Measurements from ENCODE around the gene B4GAT1.
"Not testable (repeated sequence)": the region's sequence is repeated elsewhere in the genome, so short reads cannot be mapped to it uniquely, and the experiment has no call there.

B4GAT1 gene

DNA sequence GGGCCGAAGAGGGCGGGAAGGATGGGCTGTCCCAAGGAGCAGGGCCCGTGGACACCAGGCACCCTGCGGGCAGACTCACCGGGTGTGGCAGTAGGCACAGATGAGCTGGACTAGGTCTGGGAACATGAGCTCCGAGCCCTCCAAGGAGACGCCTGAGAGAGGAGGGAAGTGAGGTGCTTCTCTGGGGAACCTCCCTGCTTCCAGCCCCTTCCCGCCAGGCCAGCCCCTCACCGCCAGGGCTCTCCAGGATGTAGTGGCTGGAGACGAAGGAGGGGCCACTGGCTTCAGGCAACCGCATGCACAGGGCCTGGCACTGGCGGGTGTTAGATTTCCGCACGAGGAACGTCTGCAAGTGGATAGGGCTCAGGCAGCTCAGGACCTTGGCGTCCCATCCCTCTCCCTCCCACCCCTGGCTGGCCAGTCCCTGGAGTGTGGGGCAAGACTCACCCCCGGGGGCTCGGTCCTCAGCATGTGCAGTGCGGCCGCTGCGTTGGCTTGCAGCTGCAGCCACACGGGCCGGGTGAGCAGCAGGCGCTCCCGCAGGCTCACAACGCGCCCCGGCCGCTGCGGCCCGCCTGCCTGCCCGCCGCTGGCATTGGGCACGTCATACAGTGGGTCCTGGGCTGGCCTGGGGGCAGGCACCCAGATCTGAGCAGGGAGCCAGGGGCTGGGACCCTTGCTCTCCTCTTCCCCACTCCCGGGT is 11.7 kb downstream of the B4GAT1 start:
- no peak for DNase-seq

DNA sequence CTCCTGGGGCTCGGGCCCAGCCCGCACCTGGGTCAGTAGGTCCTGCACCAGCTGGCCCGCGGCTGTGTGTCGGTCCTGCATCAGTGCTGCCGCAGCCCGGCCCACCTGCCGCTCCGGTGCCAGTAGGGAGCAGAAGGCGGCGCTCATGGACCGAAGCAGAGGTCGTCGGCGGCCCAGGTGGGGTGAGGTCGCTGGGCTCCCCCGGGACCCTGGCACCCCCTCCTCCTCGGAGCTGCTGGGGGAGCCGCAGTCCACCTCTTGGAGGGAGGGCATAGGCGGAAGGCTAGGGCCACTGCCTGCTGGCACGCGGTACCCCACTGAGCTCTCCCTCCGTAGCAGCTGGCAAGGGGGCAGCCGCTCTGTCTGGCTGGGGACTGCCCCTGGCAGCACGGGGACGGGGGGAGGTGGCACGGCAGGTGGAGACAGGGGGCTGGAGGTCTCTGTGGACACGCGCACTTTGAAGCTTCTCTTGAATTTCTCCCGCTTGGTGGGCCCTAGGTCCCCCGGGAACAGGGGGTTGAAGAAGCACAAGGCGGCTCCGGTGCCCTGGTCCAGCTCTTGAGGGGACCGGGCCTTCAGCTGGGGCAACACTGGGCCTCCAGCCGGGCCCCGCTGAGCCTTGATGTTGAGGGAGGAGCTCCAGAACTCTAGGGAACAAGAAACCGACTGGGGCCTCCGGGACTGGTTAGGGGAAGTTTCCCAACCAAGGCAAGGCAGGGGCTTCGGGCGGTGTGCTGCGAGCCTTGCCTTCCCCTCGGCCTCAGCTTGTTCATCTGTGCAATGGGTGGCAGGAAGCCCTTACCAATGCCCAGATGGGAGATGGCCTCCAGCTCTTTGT is 12.6 kb downstream of the B4GAT1 start:
- no peak for DNase-seq

GRCh38 chr11:66333896-66334604 is 13.4 kb downstream of the B4GAT1 start:
- DNase-seq = no peak

GRCh38 chr11:66333220-66333877 is 14.1 kb downstream of the B4GAT1 start:
- no peak for DNase-seq

GRCh38 chr11:66332371-66333219 is 14.8 kb downstream of the B4GAT1 start:
- DNase-seq = no peak

GRCh38 chr11:66331542-66332370 is 15.7 kb downstream of the B4GAT1 start:
- no peak for DNase-seq

GRCh38 chr11:66330931-66331330 is 16.5 kb downstream of the B4GAT1 start:
- no peak for DNase-seq

GRCh38 chr11:66329165-66329673 is 18.2 kb downstream of the B4GAT1 start:
- DNase-seq = no peak

DNA sequence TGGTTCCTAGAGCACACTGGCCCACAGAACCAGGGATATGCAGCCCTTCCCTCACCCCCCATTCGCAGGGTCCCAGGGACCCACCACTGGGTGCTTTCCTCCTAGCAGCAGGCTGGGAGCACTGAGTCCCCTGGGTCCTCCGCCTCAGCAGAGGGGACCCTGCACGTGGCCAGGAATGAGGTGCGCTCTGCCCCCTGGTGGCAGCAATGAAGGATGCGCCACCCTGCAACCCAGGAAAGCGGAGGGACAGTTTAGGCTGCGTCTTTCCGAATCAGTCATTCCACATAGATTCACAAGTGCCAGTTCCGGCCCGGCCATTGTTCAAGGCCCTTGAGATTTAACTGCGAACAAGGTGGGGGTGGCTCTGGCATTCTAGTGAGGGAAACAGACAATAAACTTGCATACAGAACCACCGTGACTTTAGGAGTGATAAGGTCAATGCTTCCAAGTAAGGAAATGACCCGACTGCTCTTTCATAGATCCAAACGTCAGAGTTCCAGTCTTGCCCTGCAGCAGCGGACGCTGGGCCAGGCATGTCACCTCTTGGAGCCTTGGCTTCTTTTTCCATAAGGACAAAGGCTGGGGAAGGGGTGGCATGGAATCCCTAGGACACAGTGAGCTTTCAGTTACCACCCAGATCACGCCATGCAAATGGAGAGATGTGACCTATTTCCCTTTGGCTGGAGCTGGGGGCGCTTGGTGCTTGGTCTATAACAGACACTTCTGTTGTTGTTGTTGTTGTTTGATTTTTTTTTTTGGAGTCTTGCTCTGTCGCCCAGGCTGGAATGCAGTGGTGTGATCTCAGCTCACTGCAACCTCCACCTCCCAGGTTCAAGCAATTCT is 18.9 kb downstream of the B4GAT1 start:
- DNase-seq = peak; percentile 89

GRCh38 chr11:66328031-66328301 is 19.5 kb downstream of the B4GAT1 start:
- DNase-seq = no peak

DNA sequence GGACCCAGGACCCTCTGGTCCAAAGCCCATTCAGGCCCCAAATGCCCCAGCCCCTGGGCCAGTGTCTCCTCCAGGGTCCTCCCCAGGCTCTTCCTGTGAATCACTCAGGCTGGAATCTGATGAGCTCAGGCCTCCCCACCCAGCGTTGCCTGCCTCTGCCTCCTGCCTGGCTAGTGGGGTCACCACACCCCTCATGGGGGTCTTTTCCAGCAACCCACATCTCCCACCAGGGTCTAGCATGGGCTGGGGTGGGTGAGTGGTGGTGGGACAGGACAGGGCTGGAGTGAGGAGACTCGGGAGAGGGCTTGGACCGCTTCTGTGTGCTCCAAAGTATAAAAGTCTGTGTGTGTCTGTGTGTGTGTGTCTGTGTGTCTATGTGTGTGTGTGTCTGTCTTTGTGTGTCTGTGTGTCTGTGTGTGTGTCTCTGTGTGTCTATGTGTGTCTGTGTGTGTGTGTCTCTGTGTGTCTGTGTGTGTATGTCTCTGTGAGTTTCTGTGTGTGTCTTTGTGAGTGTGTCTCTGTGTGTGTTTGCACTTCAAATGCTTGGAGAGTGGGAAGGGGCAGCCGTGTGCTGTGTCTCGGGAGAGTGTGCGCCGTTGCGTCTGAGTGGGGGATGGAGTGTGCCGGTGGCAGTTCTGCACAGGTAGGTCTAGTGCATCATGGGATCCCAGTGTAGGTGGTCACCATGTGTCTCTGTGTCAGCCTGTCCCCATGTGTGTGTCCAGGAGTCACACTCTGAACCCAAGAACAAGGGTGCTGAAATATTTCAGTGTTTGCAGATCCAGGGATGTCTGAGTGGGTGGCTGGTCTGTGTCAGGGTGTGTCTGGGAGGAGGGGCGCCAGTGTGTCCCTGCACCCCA is 20.0 kb downstream of the B4GAT1 start:
- no peak for DNase-seq

GRCh38 chr11:66326261-66327111 is 20.9 kb downstream of the B4GAT1 start:
- DNase-seq = no peak

- no peak for DNase-seq
Observed at GRCh38 chr11:66325263-66325671, 22.2 kb downstream of the B4GAT1 start.

GRCh38 chr11:66324664-66325063 is 22.8 kb downstream of the B4GAT1 start:
- DNase-seq = no peak

GRCh38 chr11:66323684-66324083 is 23.7 kb downstream of the B4GAT1 start:
- no peak for DNase-seq

- DNase-seq = no peak
Observed at GRCh38 chr11:66322732-66323427, 24.5 kb downstream of the B4GAT1 start.

DNA sequence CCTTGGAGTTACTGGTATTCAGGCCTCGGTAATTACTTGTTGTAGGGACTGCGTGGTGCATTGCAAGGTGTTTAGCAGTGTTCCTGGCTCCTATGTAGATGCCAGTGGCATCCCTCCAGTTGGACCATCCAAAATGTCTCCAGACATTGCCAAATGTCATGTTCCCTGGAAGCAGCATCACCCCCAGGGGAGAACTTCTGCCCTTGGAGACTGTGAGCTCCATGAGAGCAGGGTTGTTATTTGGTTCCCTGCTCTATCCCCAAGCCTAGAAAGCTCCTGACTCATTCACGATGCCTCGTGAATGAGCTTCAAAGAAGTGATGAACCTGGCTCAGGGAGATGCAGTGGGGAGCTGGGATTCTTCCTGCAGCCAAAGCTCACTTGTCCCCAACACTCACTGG is 25.8 kb downstream of the B4GAT1 start:
- DNase-seq = no peak

GRCh38 chr11:66320748-66321147 is 26.7 kb downstream of the B4GAT1 start:
- not testable (repeated sequence) for DNase-seq
